Measurements from ENCODE around the gene PIP5K1C.
"Not testable (repeated sequence)": the region's sequence is repeated elsewhere in the genome, so short reads cannot be mapped to it uniquely, and the experiment has no call there.

PIP5K1C gene

DNA sequence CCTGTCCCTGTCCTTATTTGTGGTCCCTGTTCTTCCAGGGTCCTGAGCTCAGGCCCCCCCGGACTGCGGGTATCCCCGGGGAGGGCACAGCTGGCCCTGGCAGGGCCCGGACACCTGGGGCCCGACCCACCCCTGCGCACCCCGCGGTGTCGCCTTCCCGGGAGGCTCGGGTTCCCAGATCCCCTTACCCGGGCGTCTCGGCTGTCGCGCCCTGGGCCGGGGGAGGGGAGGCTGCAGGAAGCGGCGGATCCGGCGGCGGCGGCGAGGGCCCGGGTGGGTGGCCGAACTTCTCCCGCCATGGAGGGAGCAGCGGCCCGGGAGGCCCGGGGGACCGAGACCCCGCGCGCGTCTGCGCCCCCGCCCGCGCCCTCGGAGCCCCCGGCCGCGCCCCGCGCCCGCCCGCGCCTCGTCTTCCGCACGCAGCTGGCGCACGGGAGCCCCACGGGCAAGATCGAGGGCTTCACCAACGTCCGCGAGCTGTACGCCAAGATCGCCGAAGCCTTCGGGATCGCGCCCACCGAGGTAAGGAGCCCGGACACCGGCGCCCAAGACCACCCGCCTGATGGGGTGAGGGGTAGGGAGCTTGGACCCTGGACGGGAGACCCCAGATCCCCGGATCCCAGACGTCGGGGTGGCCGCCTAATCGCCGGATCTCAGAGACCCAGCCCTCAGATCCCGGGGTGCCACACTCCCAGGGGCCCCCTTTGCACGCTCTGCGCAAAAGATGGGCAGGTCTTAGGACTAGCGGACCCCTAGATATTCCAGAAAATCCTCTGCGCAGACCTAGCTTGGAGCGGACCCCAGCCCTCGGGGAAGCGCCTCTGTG is 114.8 kb downstream of the PIP5K1C start, which contains the start of gene GIPC3:
Gene GIPC3, plus strand, starts transcription at position 178 of the 826 bp plus-strand sequence. Its CDS starts 120 bp downstream, at position 298.
- no peak for DNase-seq

DNA sequence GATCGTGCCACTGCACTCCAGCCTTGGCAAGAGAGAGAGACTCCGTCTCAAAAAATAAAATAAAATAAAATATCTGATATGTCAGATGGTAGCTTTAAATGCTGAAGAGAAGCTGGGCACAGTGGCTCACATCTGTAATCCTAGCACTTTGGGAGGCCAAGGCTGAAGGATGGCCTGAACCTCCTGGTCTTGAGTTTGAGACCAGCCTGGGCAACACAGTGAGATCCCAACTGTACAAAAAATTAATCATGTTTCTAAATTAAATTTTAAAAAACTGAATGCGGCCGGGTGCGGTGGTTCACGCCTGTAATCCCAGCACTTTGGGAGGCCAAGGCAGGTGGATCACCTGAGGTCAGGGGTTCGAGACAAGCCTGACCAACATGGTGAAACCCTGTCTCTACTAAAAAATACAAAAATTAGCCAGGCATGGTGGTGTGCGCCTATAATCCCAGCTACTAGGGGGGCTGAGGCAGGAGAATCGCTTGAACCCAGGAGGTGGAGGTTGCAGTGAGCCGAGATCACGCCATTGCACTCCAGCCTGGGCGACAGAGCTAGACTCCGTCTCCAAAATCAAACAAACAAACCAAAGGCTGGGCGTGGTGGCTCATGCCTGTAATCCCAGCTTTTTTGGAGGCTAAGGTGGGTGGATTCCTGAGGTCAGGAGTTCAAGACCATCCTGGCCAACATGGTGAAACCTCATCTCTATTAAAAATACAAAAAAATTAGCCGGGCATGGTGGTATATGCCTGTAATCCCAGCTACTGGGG is 116.0 kb downstream of the PIP5K1C start:
- DNase-seq = not testable (repeated sequence)

DNA sequence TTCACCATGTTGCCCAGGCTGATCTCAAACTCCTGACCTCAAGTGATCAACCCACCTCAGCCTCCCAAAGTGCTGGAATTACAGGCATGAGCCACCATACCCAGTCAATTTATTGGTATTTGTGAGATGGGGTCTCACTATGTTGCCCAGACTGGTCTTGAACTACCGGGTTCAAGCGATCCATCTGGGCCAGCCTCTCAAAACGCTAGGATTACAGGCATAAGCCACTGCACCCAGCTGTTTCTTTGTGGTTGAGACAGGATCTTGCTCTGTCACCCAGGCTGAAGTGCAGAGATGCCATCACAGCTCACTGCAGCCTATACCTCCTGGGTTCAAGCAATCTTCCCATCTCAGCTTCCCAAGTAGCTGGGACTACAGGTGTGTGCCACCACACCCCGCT is 118.5 kb downstream of the PIP5K1C start:
- DNase-seq = not testable (repeated sequence)

All from NCI-H1092 (cell line).